PC-3 (cell line): ENCODE results near the gene NCOA1.

Experiments used
- CTCF ChIP-seq: fragments of 300-600 bp; sonication (generic); conservative IDR thresholded peaks from 2 replicates; pipeline ENCODE4 v1.5.1; 2017; ENCODE audit warnings: antibody characterized with exemption, low read depth, mild to moderate bottlenecking, low read length
- EZH2 ChIP-seq: fragments of 300-600 bp; sonication (generic); IDR thresholded peaks from one replicate; pipeline ENCODE4 v1.6.1; 2017; ENCODE audit warnings: antibody characterized with exemption, mild to moderate bottlenecking, low read length; ENCODE audit not compliant: unreplicated experiment

- no peak for TF ChIP-seq CTCF
- TF ChIP-seq EZH2: no peak
Measured at GRCh38 chr2:24494410-24494809, 3.4 kb downstream of the NCOA1 start.
